HEK293 (cell line): ENCODE results near the gene PAX7.

ENCODE experiments used
- CTCF ChIP-seq: fragments of 450-650 bp; formaldehyde crosslinking; IDR thresholded peaks from 2 replicates; pipeline ENCODE4 v1.5.1; 2016; ENCODE audit warnings: missing biosample characterization, missing genetic modification characterization
- ZNF24 ChIP-seq: fragments of 450-650 bp; formaldehyde crosslinking; IDR thresholded peaks from 2 replicates; pipeline ENCODE4 v1.5.1; 2016; ENCODE audit warnings: missing biosample characterization, missing genetic modification characterization
- ZNF394 ChIP-seq: fragments of 450-650 bp; formaldehyde crosslinking; IDR thresholded peaks from 2 replicates; pipeline ENCODE4 v1.5.1; 2016; ENCODE audit warnings: missing biosample characterization, missing genetic modification characterization, mild to moderate bottlenecking, moderate library complexity, borderline replicate concordance
- ZNF776 ChIP-seq: fragments of 450-650 bp; formaldehyde crosslinking; IDR thresholded peaks from 2 replicates; pipeline ENCODE4 v1.5.0; 2017; ENCODE audit warnings: missing biosample characterization, missing genetic modification characterization, borderline replicate concordance

- TF ChIP-seq CTCF (tag by site-specific recombination) (no peak), ZNF24 (tag by site-specific recombination) (no peak), ZNF776 (tag by site-specific recombination) (no peak), ZNF394 (tag by site-specific recombination) (no peak)
Observed at GRCh38 chr1:18629659-18630510, 761 bp upstream of the PAX7 start.
